ENCODE results near the gene SNX30. TPM values are rescaled to one million over a fixed set of nuclear protein-coding genes. Genes with fewer than 3 reads are reported as not detected.

The SNX30 gene
- total RNA-seq, 1 donor from 2014 or later = 7.9 TPM

GRCh38 chr9:112846528-112847488, 96.2 kb downstream of the SNX30 start:
- TF ChIP-seq POLR2A (IDR thresholded peaks at IDR 0.05) (no peak), POLR2AphosphoS5 (IDR thresholded peaks at IDR 0.05; ENCODE audit: insufficient read depth in 1 of 2, low read depth in 1 of 2) (no peak), CTCF (IDR thresholded peaks at IDR 0.05) (no peak)
- intact Hi-C loops (cut with DNase I) = no loop called here
- no peak for DNase-seq (ENCODE audit: extremely low spot score in 2 of 2)

GRCh38 chr9:112848316-112849151, 98.0 kb downstream of the SNX30 start:
- DNase-seq (ENCODE audit: extremely low spot score in 2 of 2) = no peak
- no peaks in the 10 kb centered on the region for H3K27me3 ChIP-seq

More at GRCh38 chr9:112846528-112847488, 96.2 kb downstream of the SNX30 start:
- H3K9me3 ChIP-seq = no peaks in the 10 kb centered on the region
- peaks cover 0 to 6% of the 10 kb centered on the region in 2 donors for H3K36me3 ChIP-seq
- H3K27me3 ChIP-seq = no peaks in the 10 kb centered on the region
- no peaks in the 10 kb centered on the region for H3K4me1 ChIP-seq
- no peak overlapping the region for H3K4me3 ChIP-seq
- H3K27ac ChIP-seq = no peak overlapping the region

GRCh38 chr9:112849363-112849922, 98.9 kb downstream of the SNX30 start:
- no peak overlapping the region for H3K27ac ChIP-seq
- intact Hi-C loops (cut with DNase I) = no loop called here
- peaks cover 0 to 15% of the 10 kb centered on the region in 2 donors for H3K36me3 ChIP-seq
- H3K27me3 ChIP-seq = no peaks in the 10 kb centered on the region
- H3K9me3 ChIP-seq = no peaks in the 10 kb centered on the region
- no peaks in the 10 kb centered on the region for H3K4me1 ChIP-seq
- H3K4me3 ChIP-seq = no peak overlapping the region
- DNase-seq (ENCODE audit: extremely low spot score in 2 of 2) = no peak
- TF ChIP-seq CTCF (IDR thresholded peaks at IDR 0.05) (no peak), POLR2A (IDR thresholded peaks at IDR 0.05) (no peak), POLR2AphosphoS5 (IDR thresholded peaks at IDR 0.05; ENCODE audit: insufficient read depth in 1 of 2, low read depth in 1 of 2) (no peak)

More at GRCh38 chr9:112848316-112849151, 98.0 kb downstream of the SNX30 start:
- Histone ChIP-seq H3K27ac (no peak overlapping the region), H3K4me1 (no peaks in the 10 kb centered on the region), H3K36me3 (peaks cover 0 to 15% of the 10 kb centered on the region in 2 donors), H3K4me3 (no peak overlapping the region), H3K9me3 (no peaks in the 10 kb centered on the region)
- TF ChIP-seq POLR2A (IDR thresholded peaks at IDR 0.05) (no peak), POLR2AphosphoS5 (IDR thresholded peaks at IDR 0.05; ENCODE audit: insufficient read depth in 1 of 2, low read depth in 1 of 2) (no peak), CTCF (IDR thresholded peaks at IDR 0.05) (no peak)
- intact Hi-C loops (cut with DNase I) = no loop called here

- intact Hi-C loops (cut with DNase I) = no loop called here
- H3K27me3 ChIP-seq = no peaks in the 10 kb centered on the region
- DNase-seq (ENCODE audit: extremely low spot score in 2 of 2) = no peak
- peaks cover 0 to 15% of the 10 kb centered on the region in 2 donors for H3K36me3 ChIP-seq
- no peak overlapping the region for H3K4me3 ChIP-seq
- H3K9me3 ChIP-seq = no peaks in the 10 kb centered on the region
- H3K4me1 ChIP-seq = no peaks in the 10 kb centered on the region
- TF ChIP-seq CTCF (IDR thresholded peaks at IDR 0.05) = no peak
- no peak for TF ChIP-seq POLR2A (IDR thresholded peaks at IDR 0.05)
- no peak for TF ChIP-seq POLR2AphosphoS5 (IDR thresholded peaks at IDR 0.05; ENCODE audit: insufficient read depth in 1 of 2, low read depth in 1 of 2)
- H3K27ac ChIP-seq = no peak overlapping the region
These were observed 100.3 kb downstream of the SNX30 start for GRCh38 chr9:112850840-112851239.

Data from vagina (tissue), 2 donors.